Erythroblast (primary cell): ENCODE data around the gene PLEKHJ1.

Source experiments
- GATA1 ChIP-seq: IDR thresholded peaks from 2 replicates; pipeline ENCODE4 v1.6.1; 2011; ENCODE audit warnings: low read depth, mild to moderate bottlenecking, control low read depth, low read length, moderate library complexity
- POLR2A ChIP-seq: IDR thresholded peaks from 2 replicates; pipeline ENCODE4 v1.6.1; 2011; ENCODE audit warnings: mild to moderate bottlenecking, low read length

DNA sequence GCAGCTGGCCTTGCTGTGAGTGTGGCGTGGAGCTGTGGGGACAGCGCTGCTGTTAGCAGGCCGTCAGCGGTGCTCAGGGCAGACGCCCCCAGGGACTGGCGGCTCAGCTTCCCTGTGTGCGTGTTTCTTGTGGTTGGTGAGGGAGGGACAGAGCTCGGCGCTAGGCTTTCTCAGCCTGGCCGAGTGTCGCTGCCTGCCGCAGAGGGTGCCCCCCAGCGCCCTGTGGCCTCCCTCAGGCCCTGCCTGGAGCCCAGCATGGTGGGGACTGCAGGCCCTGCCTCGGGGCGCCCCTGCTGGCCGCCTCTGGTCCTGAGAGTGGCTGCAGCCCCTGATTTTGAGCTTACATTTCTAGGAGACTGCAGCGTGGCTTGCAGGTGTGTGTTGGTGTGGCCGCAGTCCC lies 36.9 kb downstream of the PLEKHJ1 start:
- TF ChIP-seq POLR2A (no peak), GATA1 (no peak)
